Hippocampal formation (tissue), 2 donors: ENCODE measurements around the gene UBXN7.
"Not testable (repeated sequence)": the region's sequence is repeated elsewhere in the genome, so short reads cannot be mapped to it uniquely, and the experiment has no call there.

Experiments used
- DNase-seq, 2 donors: peaks; one replicate each; lab custom pipeline; 2025; lab: John Stamatoyannopoulos, UW

UBXN7 gene

GRCh38 chr3:196316799-196317686 is 115.2 kb downstream of the UBXN7 start:
- DNase-seq = not testable (repeated sequence)

GRCh38 chr3:196315821-196316220 is 116.4 kb downstream of the UBXN7 start:
- DNase-seq = no peak

GRCh38 chr3:196314597-196314996 is 117.6 kb downstream of the UBXN7 start:
- DNase-seq = no peak

GRCh38 chr3:196314086-196314485 is 118.1 kb downstream of the UBXN7 start:
- not testable (repeated sequence) for DNase-seq

- not testable (repeated sequence) for DNase-seq
Observed at GRCh38 chr3:196302960-196303359, 129.3 kb downstream of the UBXN7 start.

- DNase-seq = not testable (repeated sequence)
Observed at GRCh38 chr3:196302551-196302950, 129.7 kb downstream of the UBXN7 start.

GRCh38 chr3:196298521-196298920 is 133.7 kb downstream of the UBXN7 start:
- DNase-seq = no peak
